Right lobe of liver (tissue), 6 donors: ENCODE results near the gene TMEM30A. TPM values are rescaled to one million over a fixed set of nuclear protein-coding genes. Genes with fewer than 3 reads are reported as not detected.

Experiments used
- ATAC-seq, 4 donors: fragments of 200-7000 bp; cut with Tn5 transposase; one replicate each; pipeline ENCODE4 v1.9.1; 2020; ENCODE audit warnings: mild to moderate bottlenecking in 4 of 4, moderate library complexity in 4 of 4
- DNase-seq, 3 donors: peaks; one replicate each; pipeline ENCODE4 v3.0.0-alpha.2; 2020
- H3K27ac ChIP-seq, 3 donors: fragments of 200-600 bp; one replicate each; pipeline ENCODE4 v1.8.0; 2022
- H3K27me3 ChIP-seq, 2 donors: fragments of 200-600 bp; one replicate each; pipeline ENCODE4 v1.8.0; 2022
- H3K36me3 ChIP-seq, 4 donors: fragments of 200-600 bp; sonication (generic) in 1 of 4; one replicate each; pipeline versions ENCODE4 v1.5.1 to v1.8.0; 2017 to 2022; ENCODE audit warnings: control low read depth in 1 of 4
- H3K4me1 ChIP-seq, 4 donors: fragments of 200-600 bp; sonication (generic) in 1 of 4; one replicate each; pipeline versions ENCODE4 v1.5.1 to v1.8.0; 2017 to 2022; ENCODE audit warnings: control low read depth in 1 of 4
- H3K4me3 ChIP-seq, 3 donors: fragments of 200-600 bp; one replicate each; pipeline ENCODE4 v1.8.0; 2022
- H3K9me3 ChIP-seq, 4 donors: fragments of 200-600 bp; sonication (generic) in 1 of 4; one replicate each; pipeline versions ENCODE4 v1.5.1 to v1.8.0; 2017 to 2022; ENCODE audit warnings: control low read depth in 1 of 4
- CTCF ChIP-seq, 4 donors: fragments of 200-600 bp in 3 of 4; fragments of 450-650 bp in 1 of 4; IDR thresholded peaks; one replicate each; pipeline versions ENCODE4 v1.5.1 to v1.8.0; 2016 to 2022; ENCODE audit warnings: antibody characterized with exemption in 4 of 4, mild to moderate bottlenecking in 2 of 4
- POLR2A ChIP-seq: fragments of 450-650 bp; IDR thresholded peaks from one replicate; pipeline ENCODE4 v1.6.1; 2017; ENCODE audit warnings: antibody characterized with exemption, mild to moderate bottlenecking
- WGBS: methylation state at CpG from one replicate; pipeline ENCODE4 v1.1.6; 2018; ENCODE audit warnings: low coverage, low lambda C conversion rate; ENCODE audit not compliant: insufficient coverage; ENCODE audit errors: missing lambda C conversion rate; 5-methylcytosine and 5-hydroxymethylcytosine counted together
- intact Hi-C, 2 donors: fragments of 100-400 bp; cut with DNase I; formaldehyde crosslinking; loops; one replicate each; pipeline versions ENCODE4 v1.11.2 to v1.14.1; 2022
- total RNA-seq, 6 experiments: library from RNA; depleted of rRNA in 2 of 6; stranded (reverse); fragments of >200 nt in 2 of 6; fragmentation: NEBNext Ultra II Directional in 3 of 6; extraction: Animal tissue kit (Norgen Biotek cat#: 25700) in 3 of 6; gene quantifications; one replicate each; pipeline versions ENCODE4 v1.1.0 to v1.2.4, GENCODE V29; 2016 to 2023
- donor health status: DM: no; HTN: yes; CAD: no.
- donor health status: DM: no; HTN: no; CAD: no.
- donor health status: DM: no; HTN: no; CAD: no.
- donor health status: DM: no; HTN: yes; CAD: no.
- donor health status: DM: no; HTN: yes; CAD: no.

Gene TMEM30A
- total RNA-seq, 6 experiments from 2014 or later: 40.1 to 66.8 (median 62.2) TPM

DNA sequence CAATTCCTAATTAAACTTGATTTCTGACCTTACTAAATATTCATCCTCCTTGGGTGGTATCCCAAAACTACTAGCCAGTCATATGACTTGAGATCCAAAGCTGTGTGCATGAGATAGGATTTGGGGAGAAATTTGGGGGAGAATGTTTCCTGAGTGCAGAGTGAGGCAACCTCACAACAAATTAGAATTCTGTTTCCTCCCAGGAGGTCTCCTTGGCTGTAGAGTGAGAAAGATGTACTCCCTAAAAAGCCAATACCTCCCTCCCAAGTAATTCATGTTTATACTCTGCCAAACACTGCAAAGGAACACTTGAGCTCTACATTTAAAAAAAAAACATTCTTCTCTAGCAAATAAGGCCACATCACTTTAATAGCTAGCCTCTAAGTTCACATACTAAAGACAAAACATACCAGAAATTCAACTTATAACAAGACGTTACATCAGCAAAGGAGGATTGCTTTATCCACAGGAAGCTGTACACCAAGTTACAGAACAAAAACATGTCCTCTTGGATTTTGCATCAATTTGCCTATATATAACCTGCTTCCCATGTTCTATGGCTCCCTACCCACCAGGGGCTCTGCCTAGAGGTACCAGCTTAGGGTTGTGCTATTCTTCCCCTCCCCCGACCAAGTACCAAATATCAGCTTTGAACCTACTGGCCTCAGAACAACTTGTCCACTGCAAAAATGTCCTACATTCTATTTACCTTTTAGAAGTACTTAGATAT, 15.4 kb upstream of the TMEM30A start:
- H3K36me3 ChIP-seq: no peaks in the 10 kb centered on the region
- no peaks in the 10 kb centered on the region for H3K9me3 ChIP-seq
- H3K4me1 ChIP-seq: peaks cover 0 to 4% (median 0%) of the 10 kb centered on the region in 4 donors
- ATAC-seq: peak in 1 of 4 donors; percentile 12
- intact Hi-C loops: no loop called here
- no peak overlapping the region for H3K4me3 ChIP-seq
- WGBS: 50% methylated on average over 2 of the region's 2 CpGs
- no peak for DNase-seq
- peak overlapping the region in 1 of 3 donors; percentile 10 for H3K27ac ChIP-seq
- H3K27me3 ChIP-seq: no peaks in the 10 kb centered on the region
- no peak for TF ChIP-seq CTCF (IDR thresholded peaks at IDR 0.05)
- no peak for TF ChIP-seq POLR2A

DNA sequence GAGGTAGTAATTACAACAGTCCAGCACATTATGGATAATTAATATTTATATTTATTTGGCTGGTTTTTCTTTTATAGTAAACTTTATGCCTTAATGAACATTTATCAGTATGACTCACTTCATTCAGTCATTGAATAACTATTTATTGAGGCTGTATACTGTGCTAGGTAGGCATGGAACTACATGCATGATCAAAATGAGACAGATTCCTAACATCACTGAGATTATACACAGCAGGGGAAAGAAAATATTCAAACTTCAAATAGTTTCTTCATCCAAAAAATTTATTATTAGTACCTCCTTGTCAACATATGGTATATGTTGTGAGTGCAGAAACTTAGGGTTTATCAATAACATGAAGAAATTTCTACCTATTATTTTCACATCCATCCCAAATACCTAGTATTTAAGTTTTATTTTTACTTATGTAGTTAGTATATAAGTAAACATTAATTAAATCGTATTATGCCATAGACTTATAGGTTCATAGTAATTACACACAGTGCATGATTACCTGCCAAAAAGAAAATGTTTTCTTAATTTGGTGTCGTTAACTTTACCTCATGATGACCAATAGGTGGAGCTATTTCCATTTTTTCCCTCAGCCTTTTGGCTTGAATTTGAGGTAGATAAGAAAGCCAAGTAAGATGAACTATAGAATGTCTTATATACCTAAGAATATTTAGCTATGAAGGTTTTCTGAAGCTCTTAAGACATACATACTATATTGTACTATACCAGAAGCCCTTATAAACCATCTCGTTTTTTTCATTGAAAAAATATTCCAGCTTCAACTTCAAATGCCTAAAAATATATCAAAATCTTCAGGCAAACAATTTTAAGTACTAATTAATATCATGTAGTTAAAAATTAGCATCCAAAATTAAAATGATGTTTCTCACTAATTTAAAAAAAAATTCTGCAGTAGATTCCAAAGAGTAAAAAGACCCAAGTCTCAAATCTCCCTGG, 12.5 kb upstream of the TMEM30A start:
- no peaks in the 10 kb centered on the region for H3K36me3 ChIP-seq
- DNase-seq: no peak
- ATAC-seq: peak; percentile 54 to 80 (median 75)
- H3K4me3 ChIP-seq: no peak overlapping the region
- intact Hi-C loops: no loop called here
- H3K27me3 ChIP-seq: no peaks in the 10 kb centered on the region
- no peaks in the 10 kb centered on the region for H3K9me3 ChIP-seq
- H3K27ac ChIP-seq: no peak overlapping the region
- WGBS: 6% methylated on average over 3 of the region's 3 CpGs
- H3K4me1 ChIP-seq: peaks cover 0 to 4% (median 0%) of the 10 kb centered on the region in 4 donors
- TF ChIP-seq POLR2A (no peak), CTCF (IDR thresholded peaks at IDR 0.05) (peak; percentile 55 to 78 (median 75))

- no peak overlapping the region for H3K27ac ChIP-seq
- H3K4me3 ChIP-seq: no peak overlapping the region
- WGBS: 86% methylated on average over 2 of the region's 2 CpGs
- ATAC-seq (no peak), DNase-seq (no peak)
- TF ChIP-seq POLR2A (no peak), CTCF (IDR thresholded peaks at IDR 0.05) (no peak)
- intact Hi-C loops: no loop called here
- no peaks in the 10 kb centered on the region for H3K36me3 ChIP-seq
- no peaks in the 10 kb centered on the region for H3K9me3 ChIP-seq
- no peaks in the 10 kb centered on the region for H3K4me1 ChIP-seq
- H3K27me3 ChIP-seq: no peaks in the 10 kb centered on the region
Measured at GRCh38 chr6:75292555-75292954, 8.0 kb upstream of the TMEM30A start.

DNA sequence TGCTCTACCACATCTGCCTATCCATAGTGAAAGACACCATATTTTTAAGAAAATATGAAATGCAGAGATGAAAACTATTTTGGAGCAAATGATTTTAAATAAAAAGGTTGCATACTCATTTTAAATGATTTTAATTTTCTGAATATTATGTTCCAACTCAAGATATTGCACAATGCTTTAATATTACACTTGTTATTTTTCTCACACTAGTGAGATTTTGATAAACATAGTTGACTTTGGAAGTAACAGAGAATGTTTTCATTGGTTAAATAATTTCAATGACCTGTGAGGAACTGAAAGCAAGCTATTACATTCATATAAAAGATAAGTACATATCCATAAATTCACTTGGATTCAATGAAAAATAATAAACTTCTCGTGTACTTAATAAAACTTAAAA, 7.2 kb upstream of the TMEM30A start:
- TF ChIP-seq POLR2A (no peak), CTCF (IDR thresholded peaks at IDR 0.05) (no peak)

More for the DNA sequence above, 7.2 kb upstream of the TMEM30A start:
- intact Hi-C loops: no loop called here
- H3K27me3 ChIP-seq: no peaks in the 10 kb centered on the region
- H3K9me3 ChIP-seq: no peaks in the 10 kb centered on the region
- ATAC-seq: no peak
- H3K27ac ChIP-seq: no peak overlapping the region
- no peak for DNase-seq
- no peaks in the 10 kb centered on the region for H3K36me3 ChIP-seq
- H3K4me3 ChIP-seq: no peak overlapping the region
- no peaks in the 10 kb centered on the region for H3K4me1 ChIP-seq
- 86% methylated on average over 1 of the region's 1 CpG for WGBS
